ENCODE measurements around the gene ZDHHC16.

DNA sequence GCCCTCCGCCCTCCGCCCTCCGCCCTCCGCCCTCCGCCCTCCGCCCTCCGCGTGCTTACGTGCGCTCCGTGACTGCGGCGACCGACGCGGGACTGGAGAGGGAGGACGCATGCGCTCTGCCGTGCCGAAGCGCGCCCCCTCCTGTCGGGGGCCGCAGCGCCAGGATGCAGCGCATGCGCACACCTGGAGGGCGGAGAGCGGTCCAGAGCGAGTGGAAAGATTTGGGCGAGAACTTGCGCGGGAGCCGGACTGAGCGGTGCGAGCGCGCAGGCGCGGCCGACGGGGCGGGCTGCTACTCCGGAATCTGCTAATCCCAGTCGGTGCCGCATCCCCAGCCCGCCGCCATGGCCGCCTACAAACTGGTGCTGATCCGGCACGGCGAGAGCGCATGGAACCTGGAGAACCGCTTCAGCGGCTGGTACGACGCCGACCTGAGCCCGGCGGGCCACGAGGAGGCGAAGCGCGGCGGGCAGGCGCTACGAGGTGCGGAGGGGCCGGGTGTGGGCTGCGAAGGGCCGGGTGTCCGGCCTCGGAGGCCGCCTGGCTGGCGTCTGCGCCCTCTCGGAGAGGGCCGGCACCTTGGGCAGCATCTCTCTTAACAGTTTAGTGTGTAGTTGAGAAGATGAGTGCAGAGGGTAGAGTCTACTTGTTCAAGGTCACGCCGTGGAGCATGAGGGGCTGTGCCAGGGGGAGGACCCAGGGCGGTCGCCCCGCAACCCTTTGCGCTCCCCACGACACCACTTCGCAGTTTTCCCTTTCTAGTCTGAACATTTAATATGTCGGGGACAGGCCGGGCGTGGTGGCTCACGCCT is 19.8 kb upstream of the ZDHHC16 start, which contains the start of gene PGAM1:
- TF ChIP-seq CTCF (IDR thresholded peaks at IDR 0.05) (peak; percentile 47 to 67 (median 53)), POLR2A (IDR thresholded peaks at IDR 0.05) (peak; percentile 92)
